HG03039 (cell line): ENCODE results near the gene UGT3A1.

Experiments used
- ATAC-seq: cut with Tn5 transposase; IDR thresholded peaks from one replicate; pipeline ENCODE4 v1.9.1; 2021; ENCODE audit warnings: mild to moderate bottlenecking, moderate library complexity; ENCODE audit not compliant: unreplicated experiment

The UGT3A1 gene

GRCh38 chr5:35919191-35919590, 72.0 kb downstream of the UGT3A1 start:
- ATAC-seq, result no peak

- no peak for ATAC-seq
Measured at GRCh38 chr5:35908814-35909213, 82.4 kb downstream of the UGT3A1 start.

DNA sequence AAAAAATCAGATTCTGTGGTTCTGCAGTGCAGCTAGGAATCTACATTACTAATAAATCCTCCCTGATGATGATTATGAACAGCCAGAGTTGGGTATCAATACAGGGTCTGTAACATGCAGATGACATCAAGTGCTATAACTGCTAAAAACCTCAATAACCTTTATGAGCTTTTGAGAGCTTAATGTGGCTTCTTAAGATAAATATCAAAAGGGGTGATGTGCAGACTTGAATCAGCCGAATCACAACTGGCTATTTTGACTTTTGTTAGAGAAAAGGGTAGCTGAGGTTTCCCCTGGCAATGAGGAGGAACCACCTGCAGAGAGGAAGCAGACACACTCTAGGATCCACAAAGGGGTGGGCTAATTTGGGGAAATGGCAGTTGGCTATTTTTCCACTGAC, 83.0 kb downstream of the UGT3A1 start:
- no peak for ATAC-seq

GRCh38 chr5:35904443-35905132, 86.6 kb downstream of the UGT3A1 start:
- ATAC-seq, result peak; percentile 63

DNA sequence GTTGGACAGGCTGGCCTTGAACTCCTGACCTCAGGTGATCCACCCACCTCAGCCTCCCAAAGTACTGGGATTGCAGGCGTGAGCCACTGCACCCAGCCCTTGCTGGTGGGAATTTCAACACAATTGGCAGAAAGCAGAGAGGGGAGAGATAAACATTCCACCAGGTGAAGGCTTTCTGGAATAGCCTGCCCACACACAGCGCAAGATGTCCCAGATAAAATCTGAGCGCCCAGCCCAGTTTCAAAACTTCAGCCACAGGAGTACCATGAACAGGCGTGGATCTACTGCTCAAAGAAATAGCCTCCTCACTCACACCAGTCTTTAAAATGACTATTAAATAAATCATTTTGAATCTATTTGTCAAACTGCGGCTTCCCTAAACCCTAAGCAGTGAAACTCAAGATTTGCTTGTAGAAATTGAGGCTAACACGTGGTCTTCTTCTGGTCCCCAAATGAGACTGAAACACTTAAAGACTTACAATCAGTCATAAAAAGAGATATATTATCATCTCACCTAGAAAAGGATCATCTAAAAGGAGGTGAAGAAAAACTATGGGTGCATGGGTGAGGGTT, 87.5 kb downstream of the UGT3A1 start:
- ATAC-seq, result no peak

DNA sequence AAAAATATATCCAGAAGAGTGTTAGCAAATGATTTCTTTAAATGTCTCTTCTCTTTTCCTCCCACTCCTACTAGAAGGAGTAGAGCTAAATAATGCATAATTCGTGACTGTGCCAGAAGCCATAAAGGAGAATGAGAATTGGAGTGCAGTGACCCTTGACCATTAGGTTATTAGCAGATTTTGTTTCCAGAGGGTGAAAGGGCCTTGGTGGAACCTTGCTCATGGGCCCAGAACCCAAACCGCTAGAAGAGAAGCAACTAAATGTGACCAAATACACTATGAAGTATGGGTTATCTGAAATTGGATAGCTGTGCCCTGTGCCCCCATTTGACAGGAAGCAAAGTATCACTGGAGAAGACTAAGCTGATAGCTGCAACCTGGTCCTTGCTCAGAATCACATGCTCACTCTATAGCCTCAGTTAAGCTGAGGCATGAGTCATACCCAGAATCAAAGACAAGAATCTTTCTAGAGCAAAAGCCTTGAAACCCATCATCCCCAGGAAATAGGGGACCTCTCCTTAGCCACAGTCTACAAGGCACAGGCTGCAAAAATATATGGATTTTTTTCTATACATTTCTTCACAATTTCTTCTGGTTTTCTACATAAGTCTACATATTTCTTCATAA, 89.0 kb downstream of the UGT3A1 start:
- ATAC-seq, result peak; percentile 63
